T follicular helper cell (primary cell): Measurements from ENCODE around the gene LIFR.

ENCODE experiments used
- DNase-seq: peaks from one replicate; pipeline ENCODE4 v3.0.0-alpha.2; 2020; ENCODE audit warnings: low read depth

LIFR gene

DNA sequence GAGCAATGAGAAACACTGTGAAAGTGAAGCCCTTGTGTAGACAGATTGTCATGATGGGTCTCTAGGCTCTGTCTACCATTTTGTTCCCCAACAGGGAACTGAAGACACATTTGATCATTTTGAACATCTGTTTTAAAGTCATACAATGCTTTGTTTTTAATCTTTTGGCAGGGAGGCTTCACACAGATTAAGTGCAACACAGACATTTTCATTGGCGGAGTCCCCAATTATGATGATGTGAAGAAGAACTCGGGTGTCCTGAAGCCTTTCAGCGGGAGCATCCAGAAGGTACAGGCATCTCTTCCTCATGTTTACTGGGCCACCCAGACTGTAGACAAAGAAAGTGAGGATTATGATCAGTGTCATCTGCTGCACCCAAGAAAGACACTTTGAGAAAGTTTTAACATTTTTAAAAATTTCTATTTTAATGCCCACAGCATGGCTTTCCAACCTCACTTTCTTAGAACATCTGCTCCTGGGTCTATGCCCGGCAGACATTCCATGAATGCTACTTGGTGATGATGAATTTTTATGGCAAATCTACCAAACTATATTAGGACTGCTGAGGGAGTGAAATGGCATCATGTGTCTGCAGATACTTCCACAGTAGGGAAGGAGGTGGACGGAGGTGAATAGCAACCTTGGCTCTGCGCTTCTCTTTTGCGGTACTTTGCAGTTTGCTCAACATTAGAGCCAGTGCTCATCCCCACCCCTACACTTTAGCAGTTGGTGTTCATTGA is 121.3 kb downstream of the LIFR start:
- DNase-seq = no peak

DNA sequence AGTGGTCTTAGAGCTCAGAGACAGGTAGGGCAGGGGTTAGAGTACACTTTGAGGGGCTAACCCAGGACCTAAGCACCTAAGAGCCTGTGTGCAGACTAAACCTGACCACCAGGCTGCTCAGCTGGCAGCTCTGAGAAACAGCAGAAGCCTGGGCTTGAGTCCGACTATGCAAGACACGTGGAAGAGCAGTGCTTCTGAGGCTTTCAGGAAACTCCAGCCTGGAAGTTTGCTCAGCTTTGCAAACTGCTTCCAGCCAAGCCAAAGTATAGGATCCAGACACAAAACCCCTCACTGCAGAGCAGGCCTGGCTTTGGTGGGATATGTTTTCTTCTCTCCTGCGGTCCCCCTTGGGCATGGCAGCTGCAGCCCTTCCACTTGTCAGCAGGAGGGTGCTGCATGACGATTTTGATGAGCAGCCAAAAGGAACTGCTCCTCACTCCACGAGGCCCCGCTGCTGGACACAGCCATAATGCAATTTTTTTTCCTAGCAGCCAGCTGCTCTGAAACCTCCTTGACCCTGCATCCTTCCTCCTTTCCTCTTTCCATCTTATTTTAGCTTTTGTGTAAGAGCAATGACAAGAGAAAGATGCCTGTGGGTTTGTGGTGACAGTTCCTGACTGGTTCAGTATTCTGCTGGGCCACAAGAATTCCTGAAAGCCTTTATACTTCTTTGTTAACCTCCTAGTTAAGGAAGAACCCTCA is 123.1 kb downstream of the LIFR start:
- no peak for DNase-seq

DNA sequence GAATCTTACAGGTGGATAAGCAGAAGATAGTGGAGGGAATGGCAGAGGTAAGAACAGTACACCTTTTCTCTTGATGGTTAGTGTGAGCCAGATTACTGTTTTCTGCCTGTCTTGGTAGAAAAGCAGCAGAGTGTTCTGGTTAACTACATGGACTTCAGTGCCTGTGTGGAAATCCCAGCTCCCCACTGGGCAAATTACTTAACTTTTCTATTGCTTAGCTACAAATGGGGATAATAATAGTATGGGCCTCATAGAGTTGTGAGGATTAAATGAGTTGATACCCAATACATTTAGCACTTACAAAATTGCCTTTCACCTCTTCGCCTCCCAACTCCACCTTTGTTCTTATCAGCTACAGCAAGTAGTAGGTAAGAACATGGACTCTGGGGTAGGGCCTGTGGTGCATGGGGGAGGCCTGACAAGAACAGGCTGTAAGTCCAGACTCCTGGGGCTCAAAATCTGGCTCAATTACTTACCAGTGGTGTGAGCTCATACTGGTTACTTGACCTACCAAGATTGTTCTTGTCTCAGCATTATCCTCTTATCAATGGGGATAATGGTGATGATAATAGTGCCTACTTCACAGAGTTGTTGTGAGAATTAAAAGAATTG is 125.1 kb downstream of the LIFR start:
- DNase-seq = no peak

DNA sequence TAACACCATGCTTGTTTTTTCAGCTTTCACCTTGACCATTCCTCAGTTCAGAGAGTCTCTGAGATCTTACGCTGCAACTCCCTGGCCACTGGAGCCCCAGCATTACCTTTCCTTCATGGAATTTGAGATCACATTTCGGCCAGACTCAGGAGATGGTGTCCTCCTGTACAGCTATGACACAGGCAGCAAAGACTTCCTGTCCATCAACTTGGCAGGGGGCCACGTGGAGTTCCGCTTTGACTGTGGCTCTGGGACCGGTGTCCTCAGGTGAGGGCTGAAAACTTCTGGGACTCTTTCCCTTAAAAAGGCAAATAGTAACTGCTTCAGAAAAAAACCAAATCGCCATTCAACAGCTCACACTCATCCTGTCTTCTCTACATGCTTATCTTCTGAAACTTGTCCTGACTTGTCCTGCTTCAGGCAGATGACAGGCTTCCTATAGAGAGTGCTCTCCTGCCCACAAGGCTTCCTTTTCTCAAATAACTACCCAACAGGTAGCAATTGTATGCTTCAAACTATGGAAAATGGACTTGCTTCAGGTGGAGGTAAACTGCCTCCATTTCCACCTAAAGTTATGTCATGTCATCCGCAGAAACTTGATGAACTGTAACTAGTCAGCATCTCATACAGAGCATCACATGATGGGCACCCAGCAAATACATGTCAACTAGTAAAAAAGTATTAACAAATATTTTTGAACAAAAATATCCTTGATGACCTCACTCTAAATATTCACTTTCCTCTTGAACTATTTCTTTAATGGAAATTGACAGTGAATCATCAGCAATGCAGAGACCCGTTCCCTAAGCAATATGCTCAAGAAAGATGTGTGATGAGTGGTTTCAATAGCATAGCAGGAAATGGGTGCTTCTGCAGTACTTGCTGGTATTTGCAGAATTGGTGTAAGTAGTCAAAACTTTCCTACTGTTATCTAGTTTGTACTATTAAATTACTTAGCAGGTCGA is 129.2 kb downstream of the LIFR start:
- DNase-seq = no peak

DNA sequence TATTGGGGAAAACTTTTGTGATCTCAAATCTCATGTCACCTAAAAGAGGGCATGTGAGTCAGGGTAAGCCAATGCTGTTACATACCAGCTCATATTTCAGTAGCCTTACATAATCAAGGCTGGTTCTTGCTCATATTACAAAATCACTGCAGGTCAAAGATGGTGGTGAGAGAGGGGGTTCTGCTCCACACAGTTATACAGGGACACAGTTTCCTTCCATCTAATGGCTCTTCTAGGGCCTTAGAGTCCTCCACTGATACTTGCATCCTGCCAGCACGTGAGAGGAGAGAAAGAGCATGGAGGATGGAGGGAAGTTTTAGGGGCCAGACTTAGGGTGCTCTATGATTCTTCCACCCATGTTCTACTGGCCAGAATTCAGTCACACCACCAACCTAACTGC is 130.0 kb downstream of the LIFR start:
- DNase-seq = no peak
